Heart right ventricle (tissue), 16 donors: ENCODE results near the gene CDIPT. TPM values are rescaled to one million over a fixed set of nuclear protein-coding genes. Genes with fewer than 3 reads are reported as not detected.

ENCODE experiments used
- ATAC-seq, 8 donors: fragments of 200-7000 bp; cut with Tn5 transposase; one replicate each; pipeline ENCODE4 v1.9.1; 2020; ENCODE audit warnings: mild to moderate bottlenecking in 8 of 8, moderate library complexity in 8 of 8, moderate number of reproducible peaks in 1 of 8
- DNase-seq, 2 donors: peaks; one replicate each; pipeline ENCODE4 v3.0.0-alpha.2; 2020
- H3K27ac ChIP-seq, 10 donors: fragments of 200-600 bp; sonication (generic) in 2 of 10; one replicate each; pipeline versions ENCODE4 v1.5.0 to v1.8.0; 2020 to 2022; ENCODE audit warnings: mild to moderate bottlenecking in 3 of 10
- H3K27me3 ChIP-seq, 7 donors: fragments of 200-600 bp; one replicate each; pipeline ENCODE4 v1.8.0; 2021 to 2022; ENCODE audit warnings: mild to moderate bottlenecking in 2 of 7
- H3K36me3 ChIP-seq, 9 donors: fragments of 200-600 bp; sonication (generic) in 1 of 9; one replicate each; pipeline versions ENCODE4 v1.5.0 to v1.8.0; 2020 to 2022; ENCODE audit warnings: mild to moderate bottlenecking in 2 of 9
- H3K4me1 ChIP-seq, 9 donors: fragments of 200-600 bp; sonication (generic) in 1 of 9; one replicate each; pipeline versions ENCODE4 v1.5.0 to v1.8.0; 2020 to 2022; ENCODE audit warnings: mild to moderate bottlenecking in 4 of 9
- H3K4me3 ChIP-seq, 10 donors: fragments of 200-600 bp; sonication (generic) in 2 of 10; one replicate each; pipeline versions ENCODE4 v1.5.0 to v1.8.0; 2020 to 2022; ENCODE audit warnings: mild to moderate bottlenecking in 7 of 10, moderate library complexity in 2 of 10
- H3K9me3 ChIP-seq, 11 donors: fragments of 200-600 bp in 10 of 11; sonication (generic) in 2 of 11; one replicate each; pipeline versions ENCODE4 v1.5.0 to v1.8.0; 2013 to 2022; ENCODE audit warnings: mild to moderate bottlenecking in 2 of 11, control low read depth in 1 of 11, moderate library complexity in 1 of 11
- WGBS, 2 donors: extraction: QIAGEN DNeasy Blood & Tissue Kit; methylation state at CpG; one replicate each; pipeline ENCODE4 v1.1.7; 2013; ENCODE audit warnings: inconsistent platforms in 1 of 2; 5-methylcytosine and 5-hydroxymethylcytosine counted together
- intact Hi-C, 10 donors: fragments of 100-400 bp; cut with DNase I; formaldehyde crosslinking; loops; one replicate each; pipeline versions ENCODE4 v1.11.1 to v1.14.2; 2022
- polyA plus RNA-seq, 2 donors: library from polyadenylated mRNA; stranded (reverse); fragments of 200-250 nt; gene quantifications; one replicate each; pipeline ENCODE4 v1.2.3, GENCODE V29; 2013
- total RNA-seq, 10 donors: library from RNA; stranded (reverse); fragmentation: NEBNext Ultra II Directional in 3 of 10; extraction: Animal tissue kit (Norgen Biotek cat#: 25700) in 3 of 10; gene quantifications; one replicate each; pipeline versions ENCODE4 v1.2.1 to v1.2.4, GENCODE V29; 2021 to 2023
- TF ChIP-seq, protein P1 (sequence below), 9 donors: fragments of 200-600 bp; sonication (generic) in 2 of 9; IDR thresholded peaks; one replicate each; pipeline versions ENCODE4 v1.5.0 to v1.8.0; 2021 to 2022; ENCODE audit warnings: antibody characterized with exemption in 9 of 9, mild to moderate bottlenecking in 5 of 9, moderate library complexity in 1 of 9
- donor health status: Arrhythmogenic right ventricular cardiomyopathy.
- donor health status: ischemic (EF 13 %, LVEDD 7.1; RV severe dilation, severe dysfunction).
- donor health status: healthy with polysubstance abuse.
- donor health status: DM: no; HTN: yes; CAD: no.
- donor health status: DM: no; HTN: no; CAD: no.
- donor health status: ischemic (EF 25% LVEDD 6.9; RV normal size, moderate dysfunction).
- donor health status: ischemic (EF 25% LVEDD 5.7; RV mildly dilated, moderate dysfunction).
- donor health status: healthy.
- donor health status: DM: yes; HTN: yes; CAD: no.
- donor health status: Ischemic cardiomyopathy.
- donor health status: ischemic (EF 35%, LVEDD 5.7; RV mildly dilated, moderate dysfunction).
- donor health status: nonischemic (EF 11% LVEDD 7.7; RV severe dilation, severe dysfunction).
- donor health status: DM: yes; HTN: yes; CAD: no.
- donor health status: PGD.
- donor health status: ischemic (EF 29% LVEDD 5.4; RV normal size, mild dysfunction).
- donor health status: nonischemic (EF 23%, LVEDD 6.1; RV moderate dilation, normal function).

Gene CDIPT
- total and polyA plus RNA-seq, 12 donors: 55.1 to 99.6 (median 72.7) TPM

DNA sequence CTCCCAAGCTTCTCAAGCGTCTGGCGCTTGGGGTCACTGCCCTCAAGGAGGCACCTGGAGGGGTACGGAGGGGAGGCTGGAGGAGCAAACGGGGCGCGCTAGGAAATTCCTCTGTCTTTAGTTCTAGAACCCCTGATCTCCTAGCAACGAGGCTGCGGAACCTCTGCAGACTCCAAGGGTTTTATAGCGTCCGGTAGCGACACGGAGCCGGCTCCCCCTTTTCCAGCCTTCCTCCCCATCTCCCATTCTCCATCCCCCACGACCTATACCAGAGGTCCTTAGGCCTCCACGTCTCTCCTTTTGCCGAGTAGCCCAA lies 601 bp upstream of the CDIPT start:
- WGBS, 2 donors: 34 to 36% methylated on average over 16 of the region's 16 CpGs
- Histone ChIP-seq H3K9me3 (no peaks in the 10 kb centered on the region), H3K4me3 (peak overlapping the region in 8 of 10 donors; percentile 13 to 99 (median 89)), H3K27me3 (no peaks in the 10 kb centered on the region), H3K27ac (peak overlapping the region; percentile 85 to 98 (median 94)), H3K4me1 (peaks cover 8 to 25% (median 19%) of the 10 kb centered on the region in 9 donors), H3K36me3 (peaks cover 0 to 29% (median 22%) of the 10 kb centered on the region in 9 donors)
- no peak for DNase-seq
- intact Hi-C loops: loop anchor here in 7 of 10 donors (1.0 to 10.0 kb wide), 8 partner anchors 41 to 159 kb away; partner anchors contain the start of genes PAGR1 (in 5 of the 7), C16orf92 (in 1 of the 7), HIRIP3 (in 1 of the 7) and INO80E (in 1 of the 7)
- TF ChIP-seq, protein P1, sequence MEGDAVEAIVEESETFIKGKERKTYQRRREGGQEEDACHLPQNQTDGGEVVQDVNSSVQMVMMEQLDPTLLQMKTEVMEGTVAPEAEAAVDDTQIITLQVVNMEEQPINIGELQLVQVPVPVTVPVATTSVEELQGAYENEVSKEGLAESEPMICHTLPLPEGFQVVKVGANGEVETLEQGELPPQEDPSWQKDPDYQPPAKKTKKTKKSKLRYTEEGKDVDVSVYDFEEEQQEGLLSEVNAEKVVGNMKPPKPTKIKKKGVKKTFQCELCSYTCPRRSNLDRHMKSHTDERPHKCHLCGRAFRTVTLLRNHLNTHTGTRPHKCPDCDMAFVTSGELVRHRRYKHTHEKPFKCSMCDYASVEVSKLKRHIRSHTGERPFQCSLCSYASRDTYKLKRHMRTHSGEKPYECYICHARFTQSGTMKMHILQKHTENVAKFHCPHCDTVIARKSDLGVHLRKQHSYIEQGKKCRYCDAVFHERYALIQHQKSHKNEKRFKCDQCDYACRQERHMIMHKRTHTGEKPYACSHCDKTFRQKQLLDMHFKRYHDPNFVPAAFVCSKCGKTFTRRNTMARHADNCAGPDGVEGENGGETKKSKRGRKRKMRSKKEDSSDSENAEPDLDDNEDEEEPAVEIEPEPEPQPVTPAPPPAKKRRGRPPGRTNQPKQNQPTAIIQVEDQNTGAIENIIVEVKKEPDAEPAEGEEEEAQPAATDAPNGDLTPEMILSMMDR (IDR thresholded peaks at IDR 0.05): no peak
- peak in 1 of 8 donors; percentile 4 for ATAC-seq

DNA sequence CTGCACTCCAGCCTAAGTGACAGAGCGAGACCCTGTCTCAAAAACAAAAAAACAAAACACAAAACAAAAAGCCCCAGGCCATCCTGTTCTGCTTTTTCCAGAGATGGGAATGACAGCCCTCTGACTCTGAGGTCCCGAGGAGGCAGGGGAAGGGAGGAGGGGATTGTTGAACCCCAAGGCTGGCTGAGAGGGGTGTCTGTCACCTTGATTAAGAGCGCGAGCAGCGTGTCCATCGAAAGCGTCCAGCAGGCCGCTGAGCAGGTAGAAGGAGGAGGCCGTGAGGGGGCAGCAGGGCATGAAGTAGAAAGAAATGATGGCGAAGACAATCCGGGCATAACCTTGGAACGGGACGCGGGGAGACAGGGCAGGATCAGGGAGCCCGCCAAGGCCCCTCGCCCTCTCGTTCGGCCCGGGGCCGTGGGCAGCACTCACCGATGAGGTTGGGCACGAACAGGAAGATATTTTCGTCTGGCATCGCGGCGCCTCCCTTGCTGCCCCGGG lies 593 bp downstream of the CDIPT start:
- no peak for DNase-seq
- peaks cover 8 to 25% (median 19%) of the 10 kb centered on the region in 9 donors for H3K4me1 ChIP-seq
- H3K36me3 ChIP-seq: peaks cover 0 to 39% (median 26%) of the 10 kb centered on the region in 9 donors
- peak in 5 of 8 donors; percentile 2 to 21 (median 3) for ATAC-seq
- no peaks in the 10 kb centered on the region for H3K27me3 ChIP-seq
- peak overlapping the region; percentile 65 to 99 (median 91) for H3K4me3 ChIP-seq
- no peaks in the 10 kb centered on the region for H3K9me3 ChIP-seq
- peak overlapping the region; percentile 85 to 98 (median 94) for H3K27ac ChIP-seq
- TF ChIP-seq, protein P1 (IDR thresholded peaks at IDR 0.05): peak in 3 of 9 donors; percentile 10 to 22 (median 20)
- WGBS, 2 donors: 2% methylated on average over 27 of the region's 27 CpGs
- intact Hi-C loops: loop anchor here in 6 of 10 donors (5.0 to 10.0 kb wide), 7 partner anchors 40 to 160 kb away; partner anchors contain the start of genes PAGR1 (in 4 of the 6), C16orf92 (in 1 of the 6), HIRIP3 (in 1 of the 6) and INO80E (in 1 of the 6)

DNA sequence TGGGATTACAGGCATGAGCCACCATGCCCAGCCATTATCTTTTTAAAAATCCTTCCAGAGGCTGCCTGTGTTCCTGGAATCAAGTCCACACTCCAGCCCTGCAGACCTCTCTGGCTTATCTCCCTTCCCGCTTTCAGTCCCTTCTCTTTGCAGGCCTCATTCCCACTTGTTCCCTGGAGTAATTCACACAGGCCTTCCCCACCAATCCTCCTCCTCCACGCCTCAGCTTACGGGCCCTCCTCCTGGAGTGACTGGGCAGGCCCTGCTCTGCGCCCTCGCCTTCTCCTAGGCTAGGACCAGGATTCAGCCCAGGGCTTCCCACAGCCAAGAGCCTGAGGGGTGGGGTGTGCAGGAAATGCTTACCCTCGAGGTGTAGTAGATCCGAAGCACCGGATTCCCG lies 2.8 kb downstream of the CDIPT start:
- TF ChIP-seq, protein P1 (IDR thresholded peaks at IDR 0.05): no peak
- H3K36me3 ChIP-seq: peaks cover 0 to 39% (median 26%) of the 10 kb centered on the region in 9 donors
- H3K27ac ChIP-seq: peak overlapping the region in 1 of 10 donors; percentile 27
- ATAC-seq (peak in 2 of 8 donors; percentile 8 to 10), DNase-seq (peak in 1 of 2 donors; percentile 48)
- no peaks in the 10 kb centered on the region for H3K9me3 ChIP-seq
- WGBS, 2 donors: 73 to 75% methylated on average over 9 of the region's 9 CpGs
- intact Hi-C loops: loop anchor here in 6 of 10 donors (5.0 to 10.0 kb wide), 7 partner anchors 38 to 162 kb away; partner anchors contain the start of genes PAGR1 (in 4 of the 6), C16orf92 (in 1 of the 6), HIRIP3 (in 1 of the 6) and INO80E (in 1 of the 6)
- peaks cover 8 to 25% (median 19%) of the 10 kb centered on the region in 9 donors for H3K4me1 ChIP-seq
- H3K4me3 ChIP-seq: peak overlapping the region in 1 of 10 donors; percentile 88
- no peaks in the 10 kb centered on the region for H3K27me3 ChIP-seq

DNA sequence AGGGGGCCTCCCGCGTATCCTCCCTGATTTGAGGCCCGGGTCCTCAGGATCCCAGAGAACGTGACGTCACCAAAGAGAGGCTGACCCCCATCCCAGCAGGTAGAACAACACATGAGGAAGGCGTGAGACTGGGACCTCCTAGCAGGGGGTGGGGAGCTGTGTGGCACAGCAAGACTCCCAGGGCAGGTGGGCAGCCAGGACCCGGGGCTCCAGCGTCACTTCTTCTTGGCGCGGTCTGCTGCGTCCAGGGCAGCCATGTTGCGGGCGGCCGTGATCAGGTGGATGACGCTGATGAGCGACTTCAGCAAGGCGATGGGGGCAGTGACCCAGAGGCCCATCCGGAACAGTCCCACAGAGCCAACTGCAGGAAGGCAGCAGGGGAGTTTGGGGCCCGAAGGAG lies 4.1 kb downstream of the CDIPT start:
- Histone ChIP-seq H3K27ac (no peak overlapping the region), H3K9me3 (no peaks in the 10 kb centered on the region)

More for the DNA sequence above, 4.1 kb downstream of the CDIPT start:
- 93 to 94% methylated on average over 19 of the region's 19 CpGs for WGBS, 2 donors
- Histone ChIP-seq H3K4me1 (peaks cover 8 to 25% (median 19%) of the 10 kb centered on the region in 9 donors), H3K36me3 (peaks cover 0 to 39% (median 26%) of the 10 kb centered on the region in 9 donors), H3K4me3 (no peak overlapping the region), H3K27me3 (no peaks in the 10 kb centered on the region)
- DNase-seq (no peak), ATAC-seq (no peak)
- TF ChIP-seq, protein P1 (IDR thresholded peaks at IDR 0.05): no peak
- intact Hi-C loops: loop anchor here in 1 of 10 donors (5.0 kb wide), 1 partner anchor 148 kb away; no protein-coding TSS in a partner anchor
